IPS-20b (cell line): ENCODE measurements around the gene SLC46A3.

Experiments
- H3K27ac ChIP-seq: one replicate; pipeline ENCODE4 v1.5.1; 2013; ENCODE audit warnings: low read length
- H3K27me3 ChIP-seq: 2 replicates; pipeline ENCODE4 v1.6.1; 2013; ENCODE audit warnings: mild to moderate bottlenecking, low read length, inconsistent platforms; ENCODE audit not compliant: insufficient read depth
- H3K36me3 ChIP-seq: 2 replicates; pipeline ENCODE4 v1.6.1; 2013; ENCODE audit warnings: low read depth, mild to moderate bottlenecking, inconsistent platforms, low read length, moderate library complexity; ENCODE audit not compliant: insufficient read depth
- H3K4me1 ChIP-seq: 2 replicates; pipeline ENCODE4 v1.6.1; 2013; ENCODE audit warnings: mild to moderate bottlenecking, control low read depth, inconsistent platforms, low read length, moderate library complexity; ENCODE audit not compliant: insufficient read depth
- H3K4me3 ChIP-seq: 2 replicates; pipeline ENCODE4 v1.5.1; 2013; ENCODE audit warnings: mild to moderate bottlenecking, low read length, inconsistent platforms
- H3K9ac ChIP-seq: 2 replicates; pipeline ENCODE4 v1.6.1; 2013; ENCODE audit warnings: low read depth, mild to moderate bottlenecking, inconsistent platforms, low read length, moderate library complexity
- H3K9me3 ChIP-seq: 2 replicates; pipeline ENCODE4 v1.6.1; 2013; ENCODE audit warnings: mild to moderate bottlenecking, low read depth, low read length, inconsistent platforms; ENCODE audit not compliant: insufficient read depth

SLC46A3 gene

DNA sequence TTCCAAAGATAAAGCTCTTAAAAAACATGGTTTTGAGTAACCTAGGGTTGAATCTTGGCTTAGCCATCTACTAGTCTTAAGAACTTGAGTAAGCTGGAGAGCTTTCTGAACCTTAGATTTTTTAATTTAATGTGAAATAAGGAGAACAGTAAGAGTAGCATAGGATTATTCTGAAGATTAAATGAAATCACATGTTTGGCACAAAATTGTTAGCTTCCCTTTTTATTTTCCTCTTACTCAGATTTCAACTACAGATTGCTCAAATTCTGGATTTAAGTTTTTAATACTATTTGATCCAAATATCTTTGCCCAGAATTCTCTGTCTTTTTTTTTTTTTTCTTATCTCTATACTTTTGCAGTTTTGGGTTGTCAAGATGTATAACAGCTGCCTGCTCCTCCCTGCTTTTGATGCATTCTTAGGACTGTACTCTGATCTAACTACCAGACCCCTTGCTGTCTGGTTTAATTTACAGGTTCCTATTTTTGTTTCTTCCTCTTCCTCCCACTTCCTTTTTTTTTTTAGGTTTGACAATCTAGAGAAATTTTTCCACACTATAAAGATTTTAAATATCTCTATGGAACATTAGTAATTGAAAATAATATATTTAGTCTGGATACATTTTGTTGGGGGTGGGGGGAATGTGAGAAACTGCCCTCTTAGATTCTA, 47.5 kb downstream of the SLC46A3 start:
- Histone ChIP-seq H3K4me3 (no peak overlapping the region), H3K36me3 (peaks cover 99% of the 10 kb centered on the region), H3K27me3 (no peaks in the 10 kb centered on the region), H3K27ac (no peak overlapping the region), H3K4me1 (no peaks in the 10 kb centered on the region), H3K9ac (no peak overlapping the region), H3K9me3 (no peaks in the 10 kb centered on the region)

DNA sequence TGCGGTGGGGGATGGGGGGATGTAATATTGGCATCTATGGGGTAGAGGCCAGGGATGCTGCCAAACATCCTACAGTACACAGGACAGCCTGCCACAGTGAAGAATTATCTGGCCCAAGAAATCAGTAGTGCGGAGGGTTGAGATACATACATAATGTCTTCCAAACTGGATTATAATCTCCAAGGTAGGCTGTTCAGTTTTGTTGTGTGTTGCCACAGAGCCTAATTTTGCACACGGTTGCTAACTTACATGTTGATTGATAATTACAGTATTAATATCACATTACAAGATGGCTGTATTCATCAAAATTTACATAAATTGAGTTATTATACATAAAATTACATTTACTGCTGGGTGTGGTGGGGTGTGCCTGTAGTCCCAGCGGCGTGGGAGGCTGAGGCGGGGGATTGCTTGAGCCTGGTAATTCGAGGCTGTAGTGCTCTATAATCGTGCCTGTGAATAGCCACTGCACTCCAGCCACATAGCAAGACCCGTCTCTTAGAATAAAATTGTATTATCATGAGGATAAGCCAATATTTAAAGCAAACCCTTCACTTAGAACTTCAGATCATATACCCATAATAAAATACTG, 51.8 kb downstream of the SLC46A3 start:
- peaks cover 100% of the 10 kb centered on the region for H3K36me3 ChIP-seq
- no peaks in the 10 kb centered on the region for H3K27me3 ChIP-seq
- no peaks in the 10 kb centered on the region for H3K9me3 ChIP-seq

DNA sequence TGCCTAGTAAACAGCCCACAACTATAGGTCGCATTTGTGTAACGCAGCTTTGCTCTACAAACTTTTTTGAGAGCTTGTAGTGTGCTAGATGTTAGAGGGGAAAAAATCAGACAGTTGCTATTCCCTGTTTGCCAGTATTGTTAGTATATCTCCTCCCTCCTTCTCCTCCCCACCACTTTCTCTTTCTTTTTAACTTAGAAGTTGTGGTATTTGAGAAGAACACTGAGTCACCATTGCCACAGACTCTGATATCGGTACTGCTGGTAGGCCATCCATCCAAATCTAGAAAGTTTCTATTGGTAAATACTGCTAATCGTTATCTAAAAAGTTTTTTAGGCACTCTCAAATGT, 59.2 kb downstream of the SLC46A3 start:
- Histone ChIP-seq H3K27me3 (no peaks in the 10 kb centered on the region), H3K4me1 (peaks cover 8% of the 10 kb centered on the region), H3K9me3 (no peaks in the 10 kb centered on the region), H3K27ac (no peak overlapping the region), H3K36me3 (peaks cover 39% of the 10 kb centered on the region), H3K4me3 (peak overlapping the region; percentile 98), H3K9ac (peak overlapping the region; percentile 98)

More for the DNA sequence above, 51.8 kb downstream of the SLC46A3 start:
- Histone ChIP-seq H3K4me3 (no peak overlapping the region), H3K9ac (no peak overlapping the region), H3K4me1 (no peaks in the 10 kb centered on the region), H3K27ac (no peak overlapping the region)

DNA sequence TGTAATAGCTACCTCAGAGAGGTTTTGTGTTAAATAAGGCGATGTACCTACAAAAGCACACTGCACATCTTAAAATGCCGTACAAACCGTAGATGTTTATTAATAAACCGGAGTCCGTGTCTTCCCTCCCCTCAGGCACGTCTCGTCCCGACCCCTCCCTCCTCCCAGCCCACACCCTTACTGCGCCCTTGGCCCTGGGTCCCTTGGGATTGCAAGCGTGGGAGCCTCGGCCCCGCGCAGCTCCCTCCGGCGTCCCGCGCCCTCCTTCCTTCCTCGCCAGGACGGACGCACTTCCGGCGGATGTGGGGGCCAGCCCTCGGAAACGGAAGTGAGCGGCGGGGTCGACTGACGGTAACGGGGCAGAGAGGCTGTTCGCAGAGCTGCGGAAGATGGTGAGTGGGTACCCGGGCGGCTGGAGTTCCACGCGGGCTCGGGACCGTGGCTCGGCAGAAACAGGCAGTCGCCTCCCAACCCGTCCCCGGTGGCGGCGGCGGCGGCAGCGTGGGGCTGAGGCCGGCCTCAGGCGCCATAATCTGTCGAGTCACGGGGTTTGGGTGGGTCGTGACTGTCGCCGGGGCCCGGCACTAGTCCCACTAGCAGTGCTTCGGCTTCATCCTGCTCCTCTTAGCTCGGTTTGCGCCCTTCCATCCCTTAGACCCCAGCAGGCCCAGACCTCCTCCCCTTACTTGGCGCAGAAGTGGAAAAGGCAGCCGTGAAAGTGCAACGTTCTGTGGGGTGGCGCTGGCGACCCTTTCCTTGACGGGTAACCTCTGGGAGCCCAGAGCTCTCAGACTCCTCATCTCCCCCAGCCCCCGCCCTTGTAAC, 59.8 kb downstream of the SLC46A3 start, which contains the start of gene POMP:
POMP (plus strand) TSS at position 335 of the 825 bp plus-strand sequence; CDS start at position 390, 55 bp downstream.
- H3K27me3 ChIP-seq: no peaks in the 10 kb centered on the region
- peaks cover 33% of the 10 kb centered on the region for H3K36me3 ChIP-seq
- H3K9ac ChIP-seq: peak within 1 kb of the TSS; percentile 98
- H3K9me3 ChIP-seq: no peaks in the 10 kb centered on the region
- peaks cover 8% of the 10 kb centered on the region for H3K4me1 ChIP-seq
- peak within 1 kb of the TSS; percentile 98 for H3K4me3 ChIP-seq
- H3K27ac ChIP-seq: peak within 1 kb of the TSS; percentile 80

DNA sequence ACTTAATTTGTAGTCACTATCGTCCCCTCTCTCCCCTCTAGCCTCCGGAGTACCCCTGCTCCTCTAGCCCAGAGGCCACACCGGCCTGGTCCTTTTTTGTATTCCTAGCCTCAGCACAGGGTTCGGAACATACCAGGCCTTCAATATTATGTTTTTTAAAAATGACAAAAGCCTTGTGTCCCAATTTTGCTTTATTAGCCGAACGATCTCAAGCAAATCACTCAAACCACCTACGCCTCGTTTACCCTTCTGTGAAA, 60.3 kb downstream of the SLC46A3 start:
- Histone ChIP-seq H3K27me3 (no peaks in the 10 kb centered on the region), H3K4me1 (peaks cover 8% of the 10 kb centered on the region), H3K9ac (peak overlapping the region; percentile 98), H3K4me3 (peak overlapping the region; percentile 98), H3K36me3 (peaks cover 28% of the 10 kb centered on the region), H3K27ac (peak overlapping the region; percentile 80), H3K9me3 (no peaks in the 10 kb centered on the region)

DNA sequence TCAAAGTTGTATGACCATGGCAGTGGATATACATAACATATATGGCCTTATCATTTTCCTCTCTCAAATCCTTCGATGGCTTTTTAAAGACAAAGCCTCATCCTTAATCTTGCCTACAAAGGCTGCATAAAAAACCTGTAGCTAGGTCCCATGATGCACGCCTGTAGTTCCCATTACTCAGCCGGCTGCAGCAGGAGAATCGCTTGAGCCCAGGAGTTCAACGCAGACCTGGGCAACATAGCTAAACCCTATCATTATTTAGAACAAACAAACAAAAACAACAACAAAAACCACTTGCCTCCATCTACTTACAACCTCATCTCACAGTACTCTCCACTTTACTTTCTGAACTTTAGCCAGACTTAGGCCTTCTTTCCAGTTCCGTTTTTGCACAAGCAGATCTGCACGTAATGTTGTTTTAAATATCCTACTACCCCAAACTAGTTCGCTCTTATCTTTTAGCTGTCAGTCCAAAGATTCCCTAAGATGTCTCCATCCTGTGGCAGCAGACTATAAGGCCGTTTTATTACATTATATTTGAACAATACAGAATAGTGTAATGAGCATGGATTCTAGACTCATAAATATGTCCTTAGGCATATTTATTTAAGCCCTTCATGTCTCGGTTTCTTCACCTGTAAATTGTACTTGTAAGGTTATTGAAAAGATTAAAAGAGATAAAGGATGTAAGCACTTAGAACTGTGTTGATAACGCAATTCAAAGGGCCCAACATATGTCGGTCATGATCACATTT, 60.8 kb downstream of the SLC46A3 start:
- Histone ChIP-seq H3K27me3 (no peaks in the 10 kb centered on the region), H3K27ac (no peak overlapping the region), H3K36me3 (peaks cover 23% of the 10 kb centered on the region), H3K4me3 (peak overlapping the region; percentile 98), H3K4me1 (peaks cover 8% of the 10 kb centered on the region), H3K9ac (peak overlapping the region; percentile 98), H3K9me3 (no peaks in the 10 kb centered on the region)

DNA sequence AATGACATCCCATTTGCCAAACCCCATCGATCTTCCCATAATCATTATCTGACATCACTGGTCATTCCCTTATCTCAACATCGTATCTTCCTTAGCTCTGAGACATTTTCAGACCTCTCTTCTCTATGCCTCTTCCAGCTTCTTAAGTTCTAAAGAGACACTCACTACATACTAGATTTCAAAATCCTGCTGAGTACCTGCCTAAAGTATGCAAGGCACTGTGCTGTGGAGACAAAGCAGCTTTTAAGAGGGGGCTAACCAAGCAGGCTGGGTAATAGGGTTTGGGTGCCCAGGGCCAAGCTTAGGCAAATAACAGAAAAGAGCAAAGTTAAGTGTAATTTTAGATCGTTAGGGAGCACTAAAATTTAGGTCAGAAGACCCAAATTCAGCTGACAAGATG, 63.2 kb downstream of the SLC46A3 start:
- H3K36me3 ChIP-seq: 0 out of 2 replicates have a peak, but pooled peaks cover 3% of the 10 kb centered on the region
- no peaks in the 10 kb centered on the region for H3K27me3 ChIP-seq
- no peak overlapping the region for H3K4me3 ChIP-seq
- H3K4me1 ChIP-seq: peaks cover 8% of the 10 kb centered on the region
- no peak overlapping the region for H3K9ac ChIP-seq
- no peak overlapping the region for H3K27ac ChIP-seq
- H3K9me3 ChIP-seq: no peaks in the 10 kb centered on the region

DNA sequence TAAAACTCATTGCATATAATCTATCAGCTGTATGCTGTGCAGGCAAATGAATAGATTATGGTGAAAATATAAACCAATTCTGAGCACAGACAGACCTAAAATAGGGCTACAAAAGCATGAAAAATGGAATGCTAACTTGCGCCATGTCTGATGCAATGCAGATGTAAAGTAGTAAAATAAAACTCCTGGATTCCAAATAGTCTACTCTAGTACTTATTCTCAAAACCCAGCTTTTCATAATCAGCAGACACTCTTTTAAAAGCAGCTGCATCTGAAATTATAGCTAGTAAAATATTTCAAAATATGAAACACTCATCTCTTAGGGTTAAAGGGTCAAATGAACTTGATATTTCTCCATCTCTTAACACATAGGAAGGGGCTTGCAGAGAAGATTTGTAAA, 64.5 kb downstream of the SLC46A3 start:
- Histone ChIP-seq H3K9me3 (no peaks in the 10 kb centered on the region), H3K4me3 (no peak overlapping the region), H3K4me1 (0 out of 2 replicates have a peak, but pooled peaks cover 6% of the 10 kb centered on the region), H3K27me3 (no peaks in the 10 kb centered on the region), H3K9ac (no peak overlapping the region), H3K27ac (no peak overlapping the region), H3K36me3 (no peaks in the 10 kb centered on the region)

DNA sequence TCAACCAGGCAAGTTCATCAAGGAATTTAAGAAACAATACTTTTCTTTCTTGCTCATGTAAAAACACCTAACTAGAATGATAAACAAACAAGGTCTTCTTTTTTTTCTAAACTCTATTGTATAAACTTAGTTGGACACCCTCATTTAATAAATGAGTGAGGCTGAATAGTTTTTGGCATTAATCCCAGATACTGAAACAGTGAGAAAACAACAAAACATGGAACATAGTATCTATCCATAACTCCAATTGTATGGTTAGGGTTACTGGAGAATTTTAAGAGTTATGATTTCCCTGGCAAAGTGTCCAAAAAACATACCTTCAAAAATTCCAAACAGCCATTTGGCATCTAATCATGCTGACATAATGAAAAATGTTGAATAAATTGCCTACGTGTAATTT, 65.7 kb downstream of the SLC46A3 start:
- H3K27ac ChIP-seq: no peak overlapping the region
- 0 out of 2 replicates have a peak, but pooled peaks cover 6% of the 10 kb centered on the region for H3K4me1 ChIP-seq
- no peaks in the 10 kb centered on the region for H3K27me3 ChIP-seq
- H3K9ac ChIP-seq: no peak overlapping the region
- H3K36me3 ChIP-seq: no peaks in the 10 kb centered on the region
- no peaks in the 10 kb centered on the region for H3K9me3 ChIP-seq
- no peak overlapping the region for H3K4me3 ChIP-seq

DNA sequence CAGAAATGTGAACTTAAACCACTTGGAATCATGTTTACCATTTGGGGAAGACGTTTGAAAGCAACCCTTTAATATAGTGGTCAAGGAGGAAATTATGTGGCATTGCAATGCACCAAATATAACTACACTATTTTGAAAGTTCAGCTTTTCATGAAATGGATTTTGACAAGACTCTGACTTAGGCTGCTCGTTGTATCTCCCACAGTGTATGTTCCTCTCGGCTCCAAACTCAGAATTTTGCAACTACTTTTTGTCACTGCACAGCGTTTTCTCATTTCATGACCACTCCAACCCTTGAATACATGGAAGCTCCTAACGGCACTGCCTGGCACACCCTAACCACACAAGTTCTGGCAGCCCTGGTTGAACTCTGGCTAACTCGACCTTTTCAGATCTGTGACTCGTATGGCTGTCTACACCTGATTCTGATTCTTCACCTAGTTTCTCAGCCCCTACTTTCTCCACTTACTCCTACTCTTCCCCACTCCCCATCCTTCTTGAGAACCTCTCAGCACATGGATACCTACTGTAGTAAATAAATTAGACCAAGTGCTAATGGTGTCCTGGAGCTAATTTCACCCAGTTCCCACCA, 66.9 kb downstream of the SLC46A3 start:
- Histone ChIP-seq H3K4me1 (0 out of 2 replicates have a peak, but pooled peaks cover 3% of the 10 kb centered on the region), H3K9me3 (no peaks in the 10 kb centered on the region), H3K27me3 (no peaks in the 10 kb centered on the region), H3K27ac (no peak overlapping the region), H3K36me3 (no peaks in the 10 kb centered on the region), H3K4me3 (no peak overlapping the region), H3K9ac (no peak overlapping the region)

DNA sequence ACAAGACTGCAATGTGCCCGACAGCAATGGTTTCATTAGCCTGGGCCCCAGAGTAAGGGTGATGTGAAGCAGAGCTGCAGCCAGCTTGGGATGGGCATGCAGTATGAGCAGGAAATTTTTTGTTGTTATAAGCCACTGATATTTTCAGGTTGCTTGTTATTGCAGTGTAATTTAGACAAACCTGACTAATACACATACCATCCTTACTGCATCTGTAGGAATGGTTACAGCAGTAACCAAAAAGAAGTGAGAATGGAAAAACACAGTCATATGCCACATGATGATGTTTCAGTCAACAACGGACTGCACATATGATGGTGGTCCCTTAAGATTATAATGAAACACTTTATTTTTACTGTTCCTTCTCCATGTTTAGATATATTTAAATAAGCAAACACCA, 68.5 kb downstream of the SLC46A3 start:
- Histone ChIP-seq H3K9ac (no peak overlapping the region), H3K4me1 (no peaks in the 10 kb centered on the region), H3K36me3 (no peaks in the 10 kb centered on the region), H3K4me3 (no peak overlapping the region), H3K27ac (no peak overlapping the region), H3K27me3 (no peaks in the 10 kb centered on the region), H3K9me3 (no peaks in the 10 kb centered on the region)
